Fibroblast of pulmonary artery (primary cell): ENCODE results near the gene ELF1.

Source experiments
- DNase-seq: peaks from one replicate; pipeline ENCODE4 v3.0.0-alpha.2; 2010; ENCODE audit warnings: low read depth
- H3K4me3 ChIP-seq: replicated peaks from 2 replicates; pipeline ENCODE4 v1.5.1; 2011; ENCODE audit warnings: low read depth, mild to moderate bottlenecking, control low read depth, low read length, moderate library complexity
- CTCF ChIP-seq: IDR thresholded peaks from 2 replicates; pipeline ENCODE4 v1.5.1; 2011; ENCODE audit warnings: mild to moderate bottlenecking, control low read depth, low read length, inconsistent platforms; ENCODE audit errors: missing control alignments

The ELF1 gene

GRCh38 chr13:41026788-41027187 is 7.7 kb upstream of the ELF1 start:
- no peak for TF ChIP-seq CTCF
- H3K4me3 ChIP-seq: no peak overlapping the region
- DNase-seq: no peak

GRCh38 chr13:41025518-41025917 is 6.4 kb upstream of the ELF1 start:
- no peak for DNase-seq
- H3K4me3 ChIP-seq: no peak overlapping the region
- TF ChIP-seq CTCF: no peak

- no peak overlapping the region for H3K4me3 ChIP-seq
- no peak for DNase-seq
- no peak for TF ChIP-seq CTCF
Measured at GRCh38 chr13:41019578-41020347, 647 bp upstream of the ELF1 start.

- DNase-seq: no peak
- no peak for TF ChIP-seq CTCF
Measured at GRCh38 chr13:41018602-41018948, 541 bp downstream of the ELF1 start.

GRCh38 chr13:41017817-41018601 is 1.1 kb downstream of the ELF1 start:
- no peak for DNase-seq
- no peak for TF ChIP-seq CTCF
- H3K4me3 ChIP-seq: no peak overlapping the region

More at GRCh38 chr13:41018602-41018948, 541 bp downstream of the ELF1 start:
- no peak overlapping the region for H3K4me3 ChIP-seq

GRCh38 chr13:41017159-41017558 is 2.0 kb downstream of the ELF1 start:
- no peak for TF ChIP-seq CTCF
- no peak for DNase-seq
- H3K4me3 ChIP-seq: no peak overlapping the region
